ENCODE results near the gene PPP3CA.

PPP3CA gene

GRCh38 chr4:101081695-101082369, 265.5 kb downstream of the PPP3CA start:
- Histone ChIP-seq H3K4me3 (ENCODE audit: low read depth, low read length) (no peak overlapping the region), H3K36me3 (ENCODE audit: insufficient read depth, low read length) (peaks cover 5% of the 10 kb centered on the region; the same call in 1 of the 2 replicates), H2AFZ (ENCODE audit: low read length, unreplicated experiment) (no peak overlapping the region), H3K79me2 (ENCODE audit: control insufficient read depth, insufficient read depth, low read length, unreplicated experiment) (no peaks in the 10 kb centered on the region), H3K27ac (ENCODE audit: low read depth, low read length) (no peak overlapping the region), H3K4me1 (ENCODE audit: control insufficient read depth, insufficient read depth, low read length, unreplicated experiment) (no peaks in the 10 kb centered on the region), H3K27me3 (ENCODE audit: insufficient read depth, low read length) (no peaks in the 10 kb centered on the region)

GRCh38 chr4:101081166-101081565, 266.2 kb downstream of the PPP3CA start:
- Histone ChIP-seq H3K4me1 (ENCODE audit: control insufficient read depth, insufficient read depth, low read length, unreplicated experiment) (no peaks in the 10 kb centered on the region), H3K27me3 (ENCODE audit: insufficient read depth, low read length) (no peaks in the 10 kb centered on the region), H3K4me3 (ENCODE audit: low read depth, low read length) (no peak overlapping the region), H3K36me3 (ENCODE audit: insufficient read depth, low read length) (peaks cover 5% of the 10 kb centered on the region; the same call in 1 of the 2 replicates), H3K27ac (ENCODE audit: low read depth, low read length) (no peak overlapping the region), H2AFZ (ENCODE audit: low read length, unreplicated experiment) (no peak overlapping the region), H3K79me2 (ENCODE audit: control insufficient read depth, insufficient read depth, low read length, unreplicated experiment) (no peaks in the 10 kb centered on the region)

- no peak overlapping the region for H3K4me3 ChIP-seq (ENCODE audit: low read depth, low read length)
- H3K79me2 ChIP-seq (ENCODE audit: control insufficient read depth, insufficient read depth, low read length, unreplicated experiment), result no peaks in the 10 kb centered on the region
- H3K27me3 ChIP-seq (ENCODE audit: insufficient read depth, low read length), result no peaks in the 10 kb centered on the region
- no peak overlapping the region for H3K27ac ChIP-seq (ENCODE audit: low read depth, low read length)
- peaks cover 5% of the 10 kb centered on the region; the same call in 1 of the 2 replicates for H3K36me3 ChIP-seq (ENCODE audit: insufficient read depth, low read length)
- H2AFZ ChIP-seq (ENCODE audit: low read length, unreplicated experiment), result no peak overlapping the region
- H3K4me1 ChIP-seq (ENCODE audit: control insufficient read depth, insufficient read depth, low read length, unreplicated experiment), result no peaks in the 10 kb centered on the region
These were observed 268.4 kb downstream of the PPP3CA start for GRCh38 chr4:101078950-101079349.

GRCh38 chr4:101076032-101076431, 271.3 kb downstream of the PPP3CA start:
- H3K27me3 ChIP-seq (ENCODE audit: insufficient read depth, low read length), result no peaks in the 10 kb centered on the region
- no peaks in the 10 kb centered on the region for H3K36me3 ChIP-seq (ENCODE audit: insufficient read depth, low read length)
- H3K79me2 ChIP-seq (ENCODE audit: control insufficient read depth, insufficient read depth, low read length, unreplicated experiment), result no peaks in the 10 kb centered on the region
- H3K4me3 ChIP-seq (ENCODE audit: low read depth, low read length), result no peak overlapping the region
- no peak overlapping the region for H3K27ac ChIP-seq (ENCODE audit: low read depth, low read length)
- H3K4me1 ChIP-seq (ENCODE audit: control insufficient read depth, insufficient read depth, low read length, unreplicated experiment), result no peaks in the 10 kb centered on the region
- no peak overlapping the region for H2AFZ ChIP-seq (ENCODE audit: low read length, unreplicated experiment)

GRCh38 chr4:101075536-101075935, 271.8 kb downstream of the PPP3CA start:
- H3K4me3 ChIP-seq (ENCODE audit: low read depth, low read length), result no peak overlapping the region
- H3K36me3 ChIP-seq (ENCODE audit: insufficient read depth, low read length), result no peaks in the 10 kb centered on the region
- no peaks in the 10 kb centered on the region for H3K4me1 ChIP-seq (ENCODE audit: control insufficient read depth, insufficient read depth, low read length, unreplicated experiment)
- no peak overlapping the region for H3K27ac ChIP-seq (ENCODE audit: low read depth, low read length)
- H3K79me2 ChIP-seq (ENCODE audit: control insufficient read depth, insufficient read depth, low read length, unreplicated experiment), result no peaks in the 10 kb centered on the region
- no peaks in the 10 kb centered on the region for H3K27me3 ChIP-seq (ENCODE audit: insufficient read depth, low read length)
- H2AFZ ChIP-seq (ENCODE audit: low read length, unreplicated experiment), result no peak overlapping the region

GRCh38 chr4:101074326-101074725, 273.0 kb downstream of the PPP3CA start:
- no peak overlapping the region for H2AFZ ChIP-seq (ENCODE audit: low read length, unreplicated experiment)
- no peaks in the 10 kb centered on the region for H3K36me3 ChIP-seq (ENCODE audit: insufficient read depth, low read length)
- H3K4me3 ChIP-seq (ENCODE audit: low read depth, low read length), result no peak overlapping the region
- no peaks in the 10 kb centered on the region for H3K4me1 ChIP-seq (ENCODE audit: control insufficient read depth, insufficient read depth, low read length, unreplicated experiment)
- H3K79me2 ChIP-seq (ENCODE audit: control insufficient read depth, insufficient read depth, low read length, unreplicated experiment), result no peaks in the 10 kb centered on the region
- no peaks in the 10 kb centered on the region for H3K27me3 ChIP-seq (ENCODE audit: insufficient read depth, low read length)
- no peak overlapping the region for H3K27ac ChIP-seq (ENCODE audit: low read depth, low read length)

GRCh38 chr4:101071241-101071640, 276.1 kb downstream of the PPP3CA start:
- Histone ChIP-seq H3K36me3 (ENCODE audit: insufficient read depth, low read length) (no peaks in the 10 kb centered on the region), H3K27ac (ENCODE audit: low read depth, low read length) (no peak overlapping the region), H3K4me1 (ENCODE audit: control insufficient read depth, insufficient read depth, low read length, unreplicated experiment) (no peaks in the 10 kb centered on the region), H3K79me2 (ENCODE audit: control insufficient read depth, insufficient read depth, low read length, unreplicated experiment) (no peaks in the 10 kb centered on the region), H2AFZ (ENCODE audit: low read length, unreplicated experiment) (no peak overlapping the region), H3K27me3 (ENCODE audit: insufficient read depth, low read length) (no peaks in the 10 kb centered on the region), H3K4me3 (ENCODE audit: low read depth, low read length) (no peak overlapping the region)

- H3K36me3 ChIP-seq (ENCODE audit: insufficient read depth, low read length), result no peaks in the 10 kb centered on the region
- no peak overlapping the region for H2AFZ ChIP-seq (ENCODE audit: low read length, unreplicated experiment)
- H3K4me1 ChIP-seq (ENCODE audit: control insufficient read depth, insufficient read depth, low read length, unreplicated experiment), result no peaks in the 10 kb centered on the region
- H3K27ac ChIP-seq (ENCODE audit: low read depth, low read length), result no peak overlapping the region
- H3K27me3 ChIP-seq (ENCODE audit: insufficient read depth, low read length), result no peaks in the 10 kb centered on the region
- no peaks in the 10 kb centered on the region for H3K79me2 ChIP-seq (ENCODE audit: control insufficient read depth, insufficient read depth, low read length, unreplicated experiment)
- H3K4me3 ChIP-seq (ENCODE audit: low read depth, low read length), result no peak overlapping the region
These were observed 279.2 kb downstream of the PPP3CA start for GRCh38 chr4:101068115-101068514.

GRCh38 chr4:101067383-101067782, 279.9 kb downstream of the PPP3CA start:
- Histone ChIP-seq H3K27ac (ENCODE audit: low read depth, low read length) (no peak overlapping the region), H3K79me2 (ENCODE audit: control insufficient read depth, insufficient read depth, low read length, unreplicated experiment) (no peaks in the 10 kb centered on the region), H3K36me3 (ENCODE audit: insufficient read depth, low read length) (no peaks in the 10 kb centered on the region), H3K4me3 (ENCODE audit: low read depth, low read length) (no peak overlapping the region), H2AFZ (ENCODE audit: low read length, unreplicated experiment) (no peak overlapping the region), H3K27me3 (ENCODE audit: insufficient read depth, low read length) (no peaks in the 10 kb centered on the region), H3K4me1 (ENCODE audit: control insufficient read depth, insufficient read depth, low read length, unreplicated experiment) (no peaks in the 10 kb centered on the region)

- no peaks in the 10 kb centered on the region for H3K27me3 ChIP-seq (ENCODE audit: insufficient read depth, low read length)
- H3K27ac ChIP-seq (ENCODE audit: low read depth, low read length), result no peak overlapping the region
- H3K79me2 ChIP-seq (ENCODE audit: control insufficient read depth, insufficient read depth, low read length, unreplicated experiment), result no peaks in the 10 kb centered on the region
- no peaks in the 10 kb centered on the region for H3K4me1 ChIP-seq (ENCODE audit: control insufficient read depth, insufficient read depth, low read length, unreplicated experiment)
- no peak overlapping the region for H3K4me3 ChIP-seq (ENCODE audit: low read depth, low read length)
- H2AFZ ChIP-seq (ENCODE audit: low read length, unreplicated experiment), result no peak overlapping the region
- no peaks in the 10 kb centered on the region for H3K36me3 ChIP-seq (ENCODE audit: insufficient read depth, low read length)
These were observed 280.6 kb downstream of the PPP3CA start for GRCh38 chr4:101066626-101067170.

GRCh38 chr4:101065935-101066485, 281.3 kb downstream of the PPP3CA start:
- Histone ChIP-seq H3K36me3 (ENCODE audit: insufficient read depth, low read length) (no peaks in the 10 kb centered on the region), H3K4me1 (ENCODE audit: control insufficient read depth, insufficient read depth, low read length, unreplicated experiment) (no peaks in the 10 kb centered on the region), H3K27me3 (ENCODE audit: insufficient read depth, low read length) (no peaks in the 10 kb centered on the region), H2AFZ (ENCODE audit: low read length, unreplicated experiment) (no peak overlapping the region), H3K79me2 (ENCODE audit: control insufficient read depth, insufficient read depth, low read length, unreplicated experiment) (no peaks in the 10 kb centered on the region), H3K4me3 (ENCODE audit: low read depth, low read length) (no peak overlapping the region), H3K27ac (ENCODE audit: low read depth, low read length) (no peak overlapping the region)
